HCT116 (cell line): Measurements from ENCODE around the gene CTBP1. TPM values are rescaled to one million over a fixed set of nuclear protein-coding genes. Genes with fewer than 3 reads are reported as not detected.

Experiments used
- ATAC-seq: fragments of 200-7000 bp; cut with Tn5 transposase; 2 replicates; pipeline ENCODE4 v1.9.1; 2020; ENCODE audit warnings: mild to moderate bottlenecking, moderate library complexity
- BruUV-seq: library from RNA; stranded (reverse); fragments of 400-500 nt; replicated peaks from 2 replicates; lab custom pipeline; 2021; lab: Mats Ljungman, UMichigan
- CTCF ChIA-PET: fragments of 300-600 bp; sonication (Branson Sonifier 250); formaldehyde crosslinking; loops from one replicate; lab custom pipeline; 2021; ENCODE audit warnings: antibody characterized with exemption; lab: Charles Lee
- POLR2A ChIA-PET: fragments of 300-600, 350-600 bp; sonication (Branson Sonifier 250); formaldehyde crosslinking; loops from one replicate; lab custom pipeline; 2021; ENCODE audit warnings: antibody characterized with exemption; lab: Charles Lee
- RAD21 ChIA-PET, 2 experiments: fragments of 300-600 bp; sonication (Branson Sonifier 250); formaldehyde crosslinking; loops; one replicate each; lab custom pipeline; 2023; ENCODE audit warnings: low total read pairs in 2 of 2; ENCODE audit not compliant: uncharacterized antibody in 2 of 2, unreplicated experiment in 2 of 2, low non-redundant PET in 1 of 2; lab: Charles Lee
- DNase-seq: peaks from one replicate; pipeline ENCODE4 v3.0.0-alpha.2; 2010; ENCODE audit warnings: low read depth, low spot score
- H2AFZ ChIP-seq: fragments of 200-600 bp; shearing (Covaris generic), sonication (generic); 2 replicates; pipeline ENCODE4 v1.6.1; 2017; ENCODE audit warnings: low read depth, mixed run types, mixed read lengths, antibody characterized with exemption, low read length; ENCODE audit not compliant: poor library complexity, severe bottlenecking
- H3K27ac ChIP-seq: 2 replicates; pipeline ENCODE4 v1.5.1; 2012; ENCODE audit warnings: low read depth, low read length
- H3K27me3 ChIP-seq: fragments of 200-600 bp; sonication (generic); 2 replicates; pipeline ENCODE4 v1.6.1; 2016; ENCODE audit warnings: mixed run types, low read length, mixed read lengths; ENCODE audit not compliant: insufficient read depth
- H3K36me3 ChIP-seq, 2 experiments: fragments of 200-500 bp in 1 of 2; fragments of 200-600 bp in 1 of 2; sonication (Bioruptor generic) in 1 of 2; sonication (generic) in 1 of 2; 2 replicates each; pipeline versions ENCODE4 v1.5.1 to v1.6.1; 2014 to 2016; ENCODE audit warnings: low read length in 2 of 2, inconsistent platforms in 1 of 2, mixed read lengths in 1 of 2, mixed run types in 1 of 2; ENCODE audit not compliant: insufficient read depth in 2 of 2, control insufficient read depth in 1 of 2
- H3K4me1 ChIP-seq, 2 experiments: fragments of 200-600 bp in 1 of 2; sonication (generic) in 1 of 2; 2 replicates each; pipeline versions ENCODE4 v1.5.1 to v1.6.1; 2012 to 2017; ENCODE audit warnings: low read length in 2 of 2, inconsistent platforms in 1 of 2, mild to moderate bottlenecking in 1 of 2, mixed read lengths in 1 of 2, mixed run types in 1 of 2, moderate library complexity in 1 of 2; ENCODE audit not compliant: insufficient read depth in 2 of 2, control insufficient read depth in 1 of 2
- H3K4me2 ChIP-seq: fragments of 200-600 bp; sonication (generic); 2 replicates; pipeline ENCODE4 v1.6.1; 2017; ENCODE audit warnings: mixed run types, low read length, mixed read lengths
- H3K4me3 ChIP-seq, 2 experiments: fragments of 200-600 bp in 1 of 2; sonication (generic) in 1 of 2; replicated peaks in 1 of 2; 2 replicates each; pipeline ENCODE4 v1.5.1; 2011 to 2016; ENCODE audit warnings: low read length in 2 of 2, control low read depth in 1 of 2, low read depth in 1 of 2, mild to moderate bottlenecking in 1 of 2, mixed read lengths in 1 of 2, mixed run types in 1 of 2
- H3K79me2 ChIP-seq: fragments of 200-600 bp; sonication (generic); 2 replicates; pipeline ENCODE4 v1.6.1; 2017; ENCODE audit warnings: mild to moderate bottlenecking, mixed run types, low read length, moderate library complexity, mixed read lengths; ENCODE audit not compliant: insufficient read depth
- H3K9ac ChIP-seq: fragments of 200-600 bp; sonication (generic); 2 replicates; pipeline ENCODE4 v1.6.1; 2016; ENCODE audit warnings: low read length, mixed read lengths
- H3K9me2 ChIP-seq: fragments of 200-600 bp; sonication (generic), shearing (Covaris generic); 2 replicates; pipeline ENCODE4 v1.6.1; 2017; ENCODE audit warnings: mixed run types, mild to moderate bottlenecking, moderate library complexity; ENCODE audit not compliant: insufficient read depth
- H3K9me3 ChIP-seq, 2 experiments: fragments of 200-500 bp in 1 of 2; fragments of 200-600 bp in 1 of 2; sonication (Bioruptor generic) in 1 of 2; sonication (generic) in 1 of 2; 2 replicates each; pipeline ENCODE4 v1.6.1; 2014 to 2017; ENCODE audit warnings: low read length in 2 of 2, mixed read lengths in 2 of 2, inconsistent platforms in 1 of 2, low read depth in 1 of 2, mild to moderate bottlenecking in 1 of 2, mixed run types in 1 of 2, moderate library complexity in 1 of 2; ENCODE audit not compliant: control insufficient read depth in 1 of 2, insufficient read depth in 1 of 2
- H4K20me1 ChIP-seq: fragments of 200-600 bp; sonication (generic), shearing (Covaris generic); 2 replicates; pipeline ENCODE4 v1.6.1; 2017; ENCODE audit warnings: mixed run types, mild to moderate bottlenecking, moderate library complexity; ENCODE audit not compliant: insufficient read depth
- CEBPB ChIP-seq: IDR thresholded peaks from 2 replicates; pipeline ENCODE4 v1.6.1; 2012; ENCODE audit warnings: low read depth
- EGR1 ChIP-seq: IDR thresholded peaks from 2 replicates; pipeline ENCODE4 v1.6.1; 2012; ENCODE audit warnings: low read depth
- EZH2phosphoT487 ChIP-seq: fragments of 200-600 bp; IDR thresholded peaks from 2 replicates; pipeline ENCODE4 v1.6.1; 2018; ENCODE audit warnings: antibody characterized with exemption, borderline replicate concordance
- POLR2A ChIP-seq: IDR thresholded peaks from 2 replicates; pipeline ENCODE4 v1.7.0; 2011; ENCODE audit warnings: borderline replicate concordance; ENCODE audit not compliant: insufficient read depth, insufficient read length; ENCODE audit errors: extremely low read depth
- POLR2AphosphoS5 ChIP-seq: IDR thresholded peaks from 2 replicates; pipeline ENCODE4 v1.6.1; 2011; ENCODE audit warnings: mild to moderate bottlenecking, low read depth, low read length, moderate library complexity
- SIN3A ChIP-seq: IDR thresholded peaks from 2 replicates; pipeline ENCODE4 v1.6.1; 2012; ENCODE audit warnings: low read depth
- TCF7L2 ChIP-seq: IDR thresholded peaks from 2 replicates; pipeline ENCODE4 v1.7.0; 2011; ENCODE audit warnings: borderline replicate concordance, inconsistent platforms; ENCODE audit not compliant: insufficient read depth, insufficient read length; ENCODE audit errors: extremely low read depth
- YY1 ChIP-seq: IDR thresholded peaks from 2 replicates; pipeline ENCODE4 v1.6.1; 2011; ENCODE audit warnings: low read length, low read depth, moderate library complexity, mild to moderate bottlenecking; ENCODE audit not compliant: insufficient replicate concordance; ENCODE audit errors: extremely low read depth
- ZNF274 ChIP-seq: fragments of 200-500 bp; sonication (Bioruptor generic); IDR thresholded peaks from 2 replicates; pipeline ENCODE4 v1.6.1; 2014; ENCODE audit warnings: mild to moderate bottlenecking, low read depth, low read length, inconsistent platforms
- intact Hi-C: fragments of 100-400 bp; cut with micrococcal nuclease; formaldehyde crosslinking; loops from 2 replicates; pipeline ENCODE4 v1.10.0; 2022
- total RNA-seq: library from RNA; stranded (reverse); gene quantifications from one replicate; pipeline ENCODE4 v1.2.1, GENCODE V29; 2021; ENCODE audit not compliant: unreplicated experiment
- TF ChIP-seq, protein P1 (sequence below), 3 experiments: fragments of 200-600 bp in 1 of 3; sonication (generic) in 1 of 3; IDR thresholded peaks in 2 of 3; conservative IDR thresholded peaks in 1 of 3; 2 replicates each; pipeline ENCODE4 v1.5.1; 2012 to 2017; ENCODE audit warnings: low read depth in 2 of 3, low read length in 2 of 3, antibody characterized with exemption in 1 of 3, borderline replicate concordance in 1 of 3, control low read depth in 1 of 3, mild to moderate bottlenecking in 1 of 3, mixed read lengths in 1 of 3, mixed run types in 1 of 3, moderate library complexity in 1 of 3; ENCODE audit not compliant: insufficient read depth in 1 of 3
- TF ChIP-seq, protein P2 (sequence below): IDR thresholded peaks from 2 replicates; pipeline ENCODE4 v1.6.1; 2012; ENCODE audit warnings: low read depth
- TF ChIP-seq, protein P3 (sequence below): IDR thresholded peaks from 2 replicates; pipeline ENCODE4 v1.6.1; 2012
- TF ChIP-seq, protein P4 (sequence below): IDR thresholded peaks from 2 replicates; pipeline ENCODE4 v1.6.1; 2012

The CTBP1 gene
- total RNA-seq, 1 experiment from 2014 or later, result 175 TPM

DNA sequence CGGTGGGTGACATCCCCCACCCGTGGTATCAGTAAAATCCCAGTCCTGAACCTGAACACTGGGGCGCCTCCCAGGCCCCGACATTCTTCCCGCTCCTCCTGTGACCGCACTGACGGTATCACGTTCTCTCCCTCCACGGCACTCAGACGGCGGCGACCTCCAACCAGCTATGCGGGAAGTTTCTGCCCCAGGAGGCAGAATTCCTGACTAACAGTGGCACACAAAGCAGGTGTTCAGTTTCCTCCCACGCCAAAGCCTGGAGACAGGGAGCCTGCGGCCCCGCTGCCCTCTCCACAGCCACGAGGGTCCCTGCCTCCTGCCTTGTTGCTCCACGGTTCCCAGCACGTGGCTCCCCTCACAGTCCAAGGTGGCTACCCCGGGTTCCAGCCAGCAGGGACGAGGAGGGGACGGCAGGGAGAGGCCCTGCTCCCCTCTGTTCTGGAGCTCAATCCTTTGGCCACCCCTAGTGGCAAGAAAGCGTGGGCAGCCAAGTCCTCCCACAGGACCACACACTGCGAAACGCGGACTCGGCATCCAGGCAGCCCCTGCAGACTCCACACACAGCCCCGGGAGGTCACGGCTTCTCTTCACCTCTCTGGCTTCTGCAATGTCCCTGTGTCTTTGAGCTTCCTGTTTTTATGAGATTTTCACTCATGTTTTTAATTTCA, 15.2 kb downstream of the CTBP1 start:
- intact Hi-C loops, result no loop called here
- POLR2A ChIA-PET, result no interaction called here
- no peak for DNase-seq
- Histone ChIP-seq H3K4me1 (no peaks in the 10 kb centered on the region), H4K20me1 (no peaks in the 10 kb centered on the region), H2AFZ (no peak overlapping the region), H3K4me2 (no peak overlapping the region), H3K9ac (no peak overlapping the region), H3K4me3 (no peak overlapping the region), H3K27ac (no peak overlapping the region), H3K79me2 (peaks cover 17% of the 10 kb centered on the region; the same call in 1 of the 2 replicates), H3K9me2 (no peaks in the 10 kb centered on the region), H3K9me3 (no peaks in the 10 kb centered on the region), H3K27me3 (no peaks in the 10 kb centered on the region), H3K36me3 (peaks cover 19 to 34% of the 10 kb centered on the region in 2 experiments; a peak in 3 of 4 replicates)
- RAD21 ChIA-PET, result no interaction called here
- CTCF ChIA-PET, result no interaction called here
- ATAC-seq, result no peak
- no TSS peak for BruUV-seq
- TF ChIP-seq EGR1, result no peak
- no peak for TF ChIP-seq TCF7L2
- TF ChIP-seq, protein P1, sequence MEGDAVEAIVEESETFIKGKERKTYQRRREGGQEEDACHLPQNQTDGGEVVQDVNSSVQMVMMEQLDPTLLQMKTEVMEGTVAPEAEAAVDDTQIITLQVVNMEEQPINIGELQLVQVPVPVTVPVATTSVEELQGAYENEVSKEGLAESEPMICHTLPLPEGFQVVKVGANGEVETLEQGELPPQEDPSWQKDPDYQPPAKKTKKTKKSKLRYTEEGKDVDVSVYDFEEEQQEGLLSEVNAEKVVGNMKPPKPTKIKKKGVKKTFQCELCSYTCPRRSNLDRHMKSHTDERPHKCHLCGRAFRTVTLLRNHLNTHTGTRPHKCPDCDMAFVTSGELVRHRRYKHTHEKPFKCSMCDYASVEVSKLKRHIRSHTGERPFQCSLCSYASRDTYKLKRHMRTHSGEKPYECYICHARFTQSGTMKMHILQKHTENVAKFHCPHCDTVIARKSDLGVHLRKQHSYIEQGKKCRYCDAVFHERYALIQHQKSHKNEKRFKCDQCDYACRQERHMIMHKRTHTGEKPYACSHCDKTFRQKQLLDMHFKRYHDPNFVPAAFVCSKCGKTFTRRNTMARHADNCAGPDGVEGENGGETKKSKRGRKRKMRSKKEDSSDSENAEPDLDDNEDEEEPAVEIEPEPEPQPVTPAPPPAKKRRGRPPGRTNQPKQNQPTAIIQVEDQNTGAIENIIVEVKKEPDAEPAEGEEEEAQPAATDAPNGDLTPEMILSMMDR (IDR thresholded peaks at IDR 0.05 in 2 of 3, conservative IDR thresholded peaks at IDR 0.05 in 1 of 3; ENCODE audit: borderline replicate concordance in 1 of 3, insufficient read depth in 1 of 3, low read depth in 2 of 3, low read length in 2 of 3), result no peak
- no peak for TF ChIP-seq POLR2AphosphoS5
- no peak for TF ChIP-seq ZNF274
- TF ChIP-seq POLR2A, result no peak
- TF ChIP-seq, protein P2, sequence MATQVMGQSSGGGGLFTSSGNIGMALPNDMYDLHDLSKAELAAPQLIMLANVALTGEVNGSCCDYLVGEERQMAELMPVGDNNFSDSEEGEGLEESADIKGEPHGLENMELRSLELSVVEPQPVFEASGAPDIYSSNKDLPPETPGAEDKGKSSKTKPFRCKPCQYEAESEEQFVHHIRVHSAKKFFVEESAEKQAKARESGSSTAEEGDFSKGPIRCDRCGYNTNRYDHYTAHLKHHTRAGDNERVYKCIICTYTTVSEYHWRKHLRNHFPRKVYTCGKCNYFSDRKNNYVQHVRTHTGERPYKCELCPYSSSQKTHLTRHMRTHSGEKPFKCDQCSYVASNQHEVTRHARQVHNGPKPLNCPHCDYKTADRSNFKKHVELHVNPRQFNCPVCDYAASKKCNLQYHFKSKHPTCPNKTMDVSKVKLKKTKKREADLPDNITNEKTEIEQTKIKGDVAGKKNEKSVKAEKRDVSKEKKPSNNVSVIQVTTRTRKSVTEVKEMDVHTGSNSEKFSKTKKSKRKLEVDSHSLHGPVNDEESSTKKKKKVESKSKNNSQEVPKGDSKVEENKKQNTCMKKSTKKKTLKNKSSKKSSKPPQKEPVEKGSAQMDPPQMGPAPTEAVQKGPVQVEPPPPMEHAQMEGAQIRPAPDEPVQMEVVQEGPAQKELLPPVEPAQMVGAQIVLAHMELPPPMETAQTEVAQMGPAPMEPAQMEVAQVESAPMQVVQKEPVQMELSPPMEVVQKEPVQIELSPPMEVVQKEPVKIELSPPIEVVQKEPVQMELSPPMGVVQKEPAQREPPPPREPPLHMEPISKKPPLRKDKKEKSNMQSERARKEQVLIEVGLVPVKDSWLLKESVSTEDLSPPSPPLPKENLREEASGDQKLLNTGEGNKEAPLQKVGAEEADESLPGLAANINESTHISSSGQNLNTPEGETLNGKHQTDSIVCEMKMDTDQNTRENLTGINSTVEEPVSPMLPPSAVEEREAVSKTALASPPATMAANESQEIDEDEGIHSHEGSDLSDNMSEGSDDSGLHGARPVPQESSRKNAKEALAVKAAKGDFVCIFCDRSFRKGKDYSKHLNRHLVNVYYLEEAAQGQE, result no peak
- TF ChIP-seq, protein P3, sequence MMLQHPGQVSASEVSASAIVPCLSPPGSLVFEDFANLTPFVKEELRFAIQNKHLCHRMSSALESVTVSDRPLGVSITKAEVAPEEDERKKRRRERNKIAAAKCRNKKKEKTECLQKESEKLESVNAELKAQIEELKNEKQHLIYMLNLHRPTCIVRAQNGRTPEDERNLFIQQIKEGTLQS, result no peak
- TF ChIP-seq, protein P4, sequence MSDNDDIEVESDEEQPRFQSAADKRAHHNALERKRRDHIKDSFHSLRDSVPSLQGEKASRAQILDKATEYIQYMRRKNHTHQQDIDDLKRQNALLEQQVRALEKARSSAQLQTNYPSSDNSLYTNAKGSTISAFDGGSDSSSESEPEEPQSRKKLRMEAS, result no peak
- no peak for TF ChIP-seq YY1
- TF ChIP-seq CEBPB, result no peak
- no peak for TF ChIP-seq SIN3A
- no peak for TF ChIP-seq EZH2phosphoT487
